Esophagus muscularis mucosa (tissue), 3 donors: Measurements from ENCODE around the gene IGFL2.

Experiments
- POLR2A ChIP-seq: fragments of 450-650 bp; IDR thresholded peaks from one replicate; pipeline ENCODE4 v1.6.1; 2017; ENCODE audit warnings: antibody characterized with exemption, moderate library complexity, mild to moderate bottlenecking, low read depth
- POLR2AphosphoS5 ChIP-seq, 2 donors: sonication (generic); formaldehyde crosslinking; IDR thresholded peaks; one replicate each; pipeline ENCODE4 v1.6.1; 2017; ENCODE audit warnings: antibody characterized with exemption in 2 of 2
- TF ChIP-seq, protein P1 (sequence below), 3 experiments: fragments of 200-600 bp in 2 of 3; fragments of 450-650 bp in 1 of 3; sonication (generic) in 2 of 3; IDR thresholded peaks; one replicate each; pipeline ENCODE4 v1.5.1; 2017 to 2019; ENCODE audit warnings: antibody characterized with exemption in 3 of 3, mild to moderate bottlenecking in 2 of 3, moderate library complexity in 1 of 3

- TF ChIP-seq, protein P1, sequence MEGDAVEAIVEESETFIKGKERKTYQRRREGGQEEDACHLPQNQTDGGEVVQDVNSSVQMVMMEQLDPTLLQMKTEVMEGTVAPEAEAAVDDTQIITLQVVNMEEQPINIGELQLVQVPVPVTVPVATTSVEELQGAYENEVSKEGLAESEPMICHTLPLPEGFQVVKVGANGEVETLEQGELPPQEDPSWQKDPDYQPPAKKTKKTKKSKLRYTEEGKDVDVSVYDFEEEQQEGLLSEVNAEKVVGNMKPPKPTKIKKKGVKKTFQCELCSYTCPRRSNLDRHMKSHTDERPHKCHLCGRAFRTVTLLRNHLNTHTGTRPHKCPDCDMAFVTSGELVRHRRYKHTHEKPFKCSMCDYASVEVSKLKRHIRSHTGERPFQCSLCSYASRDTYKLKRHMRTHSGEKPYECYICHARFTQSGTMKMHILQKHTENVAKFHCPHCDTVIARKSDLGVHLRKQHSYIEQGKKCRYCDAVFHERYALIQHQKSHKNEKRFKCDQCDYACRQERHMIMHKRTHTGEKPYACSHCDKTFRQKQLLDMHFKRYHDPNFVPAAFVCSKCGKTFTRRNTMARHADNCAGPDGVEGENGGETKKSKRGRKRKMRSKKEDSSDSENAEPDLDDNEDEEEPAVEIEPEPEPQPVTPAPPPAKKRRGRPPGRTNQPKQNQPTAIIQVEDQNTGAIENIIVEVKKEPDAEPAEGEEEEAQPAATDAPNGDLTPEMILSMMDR (IDR thresholded peaks at IDR 0.05): no peak
- TF ChIP-seq POLR2A (no peak), POLR2AphosphoS5 (IDR thresholded peaks at IDR 0.05) (no peak)
These were observed 54.4 kb downstream of the IGFL2 start for GRCh38 chr19:46202426-46202825.
